Peyer's patch (tissue), 4 donors: ENCODE measurements around the gene CA10.

Source experiments
- POLR2A ChIP-seq, 2 donors: fragments of 450-650 bp; IDR thresholded peaks; one replicate each; pipeline ENCODE4 v1.5.1; 2017; ENCODE audit warnings: antibody characterized with exemption in 2 of 2, mild to moderate bottlenecking in 2 of 2, moderate library complexity in 2 of 2
- TF ChIP-seq, protein P1 (sequence below), 6 experiments: fragments of 450-650 bp in 4 of 6; fragments of 200-600 bp in 2 of 6; sonication (generic) in 1 of 6; IDR thresholded peaks; one replicate each; pipeline ENCODE4 v1.5.1; 2017 to 2019; ENCODE audit warnings: antibody characterized with exemption in 6 of 6, mild to moderate bottlenecking in 3 of 6, moderate library complexity in 1 of 6

DNA sequence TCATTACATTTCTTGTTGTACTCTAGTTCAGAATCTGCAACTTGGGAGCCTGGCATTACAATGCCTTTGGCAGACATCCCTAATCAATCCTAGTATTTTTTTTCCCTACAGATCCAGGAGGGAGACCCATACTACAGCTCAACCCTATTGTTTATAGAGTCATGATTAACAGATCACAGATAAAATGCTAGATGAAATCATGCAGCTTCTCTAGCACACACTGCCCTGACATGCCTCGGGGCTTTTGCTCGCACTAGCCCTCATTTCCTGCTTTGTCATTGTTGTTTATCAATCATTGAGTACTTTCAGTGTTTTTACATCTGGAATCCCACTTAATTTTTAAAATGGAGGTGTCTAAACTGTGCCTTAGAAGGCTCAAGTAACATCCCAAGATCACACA, 412.5 kb downstream of the CA10 start:
- TF ChIP-seq, protein P1, sequence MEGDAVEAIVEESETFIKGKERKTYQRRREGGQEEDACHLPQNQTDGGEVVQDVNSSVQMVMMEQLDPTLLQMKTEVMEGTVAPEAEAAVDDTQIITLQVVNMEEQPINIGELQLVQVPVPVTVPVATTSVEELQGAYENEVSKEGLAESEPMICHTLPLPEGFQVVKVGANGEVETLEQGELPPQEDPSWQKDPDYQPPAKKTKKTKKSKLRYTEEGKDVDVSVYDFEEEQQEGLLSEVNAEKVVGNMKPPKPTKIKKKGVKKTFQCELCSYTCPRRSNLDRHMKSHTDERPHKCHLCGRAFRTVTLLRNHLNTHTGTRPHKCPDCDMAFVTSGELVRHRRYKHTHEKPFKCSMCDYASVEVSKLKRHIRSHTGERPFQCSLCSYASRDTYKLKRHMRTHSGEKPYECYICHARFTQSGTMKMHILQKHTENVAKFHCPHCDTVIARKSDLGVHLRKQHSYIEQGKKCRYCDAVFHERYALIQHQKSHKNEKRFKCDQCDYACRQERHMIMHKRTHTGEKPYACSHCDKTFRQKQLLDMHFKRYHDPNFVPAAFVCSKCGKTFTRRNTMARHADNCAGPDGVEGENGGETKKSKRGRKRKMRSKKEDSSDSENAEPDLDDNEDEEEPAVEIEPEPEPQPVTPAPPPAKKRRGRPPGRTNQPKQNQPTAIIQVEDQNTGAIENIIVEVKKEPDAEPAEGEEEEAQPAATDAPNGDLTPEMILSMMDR (IDR thresholded peaks at IDR 0.05) = no peak
- no peak for TF ChIP-seq POLR2A (IDR thresholded peaks at IDR 0.05)
